NB4 (cell line): Measurements from ENCODE around the gene GRIK2.

Experiments used
- DNase-seq: peaks from one replicate; pipeline ENCODE4 v3.0.0; 2010; ENCODE audit warnings: low read depth
- H3K4me3 ChIP-seq: one replicate; pipeline ENCODE4 v1.5.1; 2011; ENCODE audit warnings: mild to moderate bottlenecking, low read depth, low read length, moderate library complexity
- MYC ChIP-seq: IDR thresholded peaks from 2 replicates; pipeline ENCODE4 v1.6.1; 2011; ENCODE audit warnings: low read depth, low read length
- POLR2A ChIP-seq: IDR thresholded peaks from 2 replicates; pipeline ENCODE4 v1.6.1; 2011; ENCODE audit warnings: mild to moderate bottlenecking; ENCODE audit not compliant: insufficient read length; ENCODE audit errors: extremely low read depth
- TF ChIP-seq, protein P1 (sequence below): IDR thresholded peaks from 2 replicates; pipeline ENCODE4 v1.6.1; 2011; ENCODE audit warnings: low read depth, low read length
- TF ChIP-seq, protein P2 (sequence below): IDR thresholded peaks from one replicate; pipeline ENCODE4 v1.5.1; 2012; ENCODE audit warnings: low read depth, low read length

Gene GRIK2

DNA sequence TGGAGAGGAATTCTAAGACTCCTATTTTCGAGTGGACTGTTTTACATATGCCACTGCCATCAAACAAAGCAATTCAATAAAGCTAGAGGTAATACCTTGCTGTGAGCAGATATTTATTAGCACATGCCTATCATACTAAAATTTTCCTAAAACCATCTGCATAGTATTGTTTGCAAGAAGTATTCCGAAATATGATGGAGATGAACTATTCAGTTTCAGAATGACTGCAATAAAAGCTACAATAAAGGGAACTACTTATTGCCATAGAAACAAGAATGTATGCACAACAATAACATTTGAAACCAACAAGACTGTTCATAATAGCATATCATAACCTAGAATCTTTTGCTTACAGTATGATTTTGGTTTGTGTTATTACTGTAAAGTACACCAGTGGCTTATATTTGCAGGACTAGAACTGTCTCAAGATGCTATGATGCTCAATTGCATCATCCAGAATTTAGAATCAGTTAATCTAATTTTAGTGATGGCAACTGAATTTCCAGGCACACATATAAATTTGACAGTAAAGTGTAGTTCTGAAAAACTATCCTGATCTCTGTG lies 144.3 kb downstream of the GRIK2 start:
- H3K4me3 ChIP-seq: no peak overlapping the region
- DNase-seq: no peak
- TF ChIP-seq POLR2A (no peak), MYC (no peak)
- TF ChIP-seq, protein P1, sequence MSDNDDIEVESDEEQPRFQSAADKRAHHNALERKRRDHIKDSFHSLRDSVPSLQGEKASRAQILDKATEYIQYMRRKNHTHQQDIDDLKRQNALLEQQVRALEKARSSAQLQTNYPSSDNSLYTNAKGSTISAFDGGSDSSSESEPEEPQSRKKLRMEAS: no peak
- TF ChIP-seq, protein P2, sequence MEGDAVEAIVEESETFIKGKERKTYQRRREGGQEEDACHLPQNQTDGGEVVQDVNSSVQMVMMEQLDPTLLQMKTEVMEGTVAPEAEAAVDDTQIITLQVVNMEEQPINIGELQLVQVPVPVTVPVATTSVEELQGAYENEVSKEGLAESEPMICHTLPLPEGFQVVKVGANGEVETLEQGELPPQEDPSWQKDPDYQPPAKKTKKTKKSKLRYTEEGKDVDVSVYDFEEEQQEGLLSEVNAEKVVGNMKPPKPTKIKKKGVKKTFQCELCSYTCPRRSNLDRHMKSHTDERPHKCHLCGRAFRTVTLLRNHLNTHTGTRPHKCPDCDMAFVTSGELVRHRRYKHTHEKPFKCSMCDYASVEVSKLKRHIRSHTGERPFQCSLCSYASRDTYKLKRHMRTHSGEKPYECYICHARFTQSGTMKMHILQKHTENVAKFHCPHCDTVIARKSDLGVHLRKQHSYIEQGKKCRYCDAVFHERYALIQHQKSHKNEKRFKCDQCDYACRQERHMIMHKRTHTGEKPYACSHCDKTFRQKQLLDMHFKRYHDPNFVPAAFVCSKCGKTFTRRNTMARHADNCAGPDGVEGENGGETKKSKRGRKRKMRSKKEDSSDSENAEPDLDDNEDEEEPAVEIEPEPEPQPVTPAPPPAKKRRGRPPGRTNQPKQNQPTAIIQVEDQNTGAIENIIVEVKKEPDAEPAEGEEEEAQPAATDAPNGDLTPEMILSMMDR: no peak

DNA sequence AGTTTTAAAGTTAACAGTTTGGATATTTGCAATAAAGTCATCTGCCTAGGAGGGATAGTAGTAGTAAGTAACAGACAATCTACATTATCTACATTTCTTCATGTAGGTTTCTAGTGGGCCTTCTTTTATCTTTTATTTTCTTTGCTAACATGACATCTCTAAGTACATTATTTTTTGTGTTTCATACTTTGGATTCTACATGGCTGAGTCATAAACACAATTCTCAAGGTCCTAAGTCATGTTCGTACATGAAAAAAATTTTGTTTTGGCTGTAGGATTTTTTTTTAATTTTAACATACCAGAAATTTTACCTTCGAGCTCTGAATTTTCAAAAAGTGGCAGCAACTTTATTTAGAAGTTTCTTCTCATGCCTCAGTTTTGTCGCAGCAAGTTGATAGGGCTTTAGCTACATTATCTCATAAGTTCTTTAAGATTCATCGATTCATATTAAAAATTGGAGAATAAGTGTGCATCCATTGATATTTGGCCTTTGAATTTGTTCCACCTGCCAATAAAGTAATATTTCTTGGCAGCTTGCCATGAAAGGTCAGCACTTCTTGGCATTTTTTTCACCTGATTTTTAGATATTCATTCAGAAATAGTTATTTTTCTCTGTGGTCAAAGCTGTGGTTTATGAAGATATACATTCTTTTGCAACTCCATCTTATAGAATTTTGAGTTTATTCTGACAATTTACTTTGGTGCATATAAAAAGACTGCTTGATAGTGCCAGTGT lies 146.2 kb downstream of the GRIK2 start:
- no peak for TF ChIP-seq MYC
- TF ChIP-seq, protein P1: no peak
- TF ChIP-seq, protein P2: no peak
- no peak for DNase-seq
- no peak overlapping the region for H3K4me3 ChIP-seq

DNA sequence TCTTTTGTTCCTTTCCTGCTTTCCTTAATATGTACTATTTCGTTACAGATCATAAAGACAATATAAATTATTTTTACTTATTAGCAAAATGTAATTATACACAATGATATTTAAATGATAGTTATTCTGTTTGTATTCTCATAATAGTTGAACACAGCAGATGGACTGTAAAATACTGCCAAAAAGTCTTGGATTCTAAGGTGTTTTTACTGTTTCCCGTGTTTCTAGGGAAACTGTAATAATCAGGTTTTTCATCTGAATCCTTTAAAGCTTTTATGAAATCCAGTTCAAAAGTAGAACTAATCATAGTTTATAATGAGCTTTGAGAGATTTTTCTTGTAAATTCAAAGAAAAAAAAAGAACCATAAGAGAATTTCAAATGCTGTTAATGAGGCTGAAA lies 148.4 kb downstream of the GRIK2 start:
- TF ChIP-seq MYC (no peak), POLR2A (no peak)
- TF ChIP-seq, protein P2: no peak
- TF ChIP-seq, protein P1: no peak
- no peak for DNase-seq
- H3K4me3 ChIP-seq: no peak overlapping the region

DNA sequence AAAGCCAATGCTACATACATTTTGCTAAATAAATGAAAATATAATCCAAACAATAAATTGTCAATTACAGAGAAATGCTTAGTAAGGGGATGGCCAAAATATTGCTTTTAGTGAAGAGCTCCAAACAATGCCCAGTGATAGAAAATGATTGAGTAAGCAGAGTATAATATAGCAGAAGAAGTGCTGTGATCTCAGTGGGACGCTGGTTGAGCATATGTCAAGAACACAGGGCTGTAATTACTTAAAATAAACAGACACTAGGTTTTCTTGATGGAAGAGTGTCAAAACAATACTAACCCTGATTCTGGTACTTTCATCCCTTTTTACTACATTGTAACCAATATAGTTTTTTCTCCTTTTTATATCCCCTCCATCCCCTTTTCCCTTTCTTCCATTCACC lies 150.3 kb downstream of the GRIK2 start:
- no peak overlapping the region for H3K4me3 ChIP-seq
- TF ChIP-seq MYC (no peak), POLR2A (no peak)
- TF ChIP-seq, protein P2: no peak
- TF ChIP-seq, protein P1: no peak
- DNase-seq: no peak

DNA sequence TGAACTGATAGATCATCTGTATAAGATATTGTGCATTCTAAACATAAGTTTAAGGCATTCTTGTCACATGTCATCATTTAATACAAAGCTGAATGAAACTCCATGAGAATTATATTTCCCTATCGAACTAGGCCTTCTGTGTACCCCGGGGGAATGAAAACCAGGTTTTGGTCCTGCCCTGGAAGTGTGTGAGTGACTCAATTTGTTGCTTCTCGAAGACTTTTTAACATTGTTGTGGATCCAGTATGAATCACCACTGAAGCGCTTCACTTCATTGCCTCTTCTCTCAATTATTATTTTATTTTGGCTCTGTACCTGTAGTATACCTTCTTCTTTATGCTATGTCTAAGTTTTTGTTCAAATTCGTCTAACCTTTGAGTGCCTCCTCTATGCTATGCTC lies 150.8 kb downstream of the GRIK2 start:
- no peak for DNase-seq
- H3K4me3 ChIP-seq: no peak overlapping the region
- TF ChIP-seq, protein P2: no peak
- TF ChIP-seq MYC: no peak
- TF ChIP-seq POLR2A: no peak
- TF ChIP-seq, protein P1: no peak

DNA sequence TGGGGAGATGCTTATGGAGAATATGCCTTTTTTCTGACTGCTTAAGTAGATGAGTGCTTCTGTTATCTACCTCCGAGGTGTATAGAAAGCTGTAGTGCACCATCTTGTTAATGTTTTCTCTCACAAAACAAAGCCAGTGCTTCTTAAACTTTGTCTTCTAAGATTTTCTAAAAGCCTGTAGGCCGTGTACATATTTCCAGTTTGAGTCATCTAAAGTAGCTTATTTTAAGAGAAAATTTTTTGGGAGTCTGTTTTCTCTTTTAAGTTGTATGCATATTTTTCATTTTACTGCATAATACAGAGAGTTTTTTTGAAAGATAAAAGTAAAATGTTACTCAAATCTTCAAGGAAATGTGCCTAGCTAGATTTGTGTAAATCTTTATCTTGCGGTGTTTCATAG lies 151.7 kb downstream of the GRIK2 start:
- TF ChIP-seq POLR2A (no peak), MYC (no peak)
- TF ChIP-seq, protein P1: no peak
- TF ChIP-seq, protein P2: no peak
- DNase-seq: no peak
- H3K4me3 ChIP-seq: no peak overlapping the region
